Nephron (organoid): ENCODE data around the gene CD276.
"Not testable (repeated sequence)": the region's sequence is repeated elsewhere in the genome, so short reads cannot be mapped to it uniquely, and the experiment has no call there.

Experiments
- H3K27ac Mint-ChIP-seq, 3 experiments: 2 replicates each; pipeline ENCODE4 v1.8.0; 2020; ENCODE audit warnings: mixed read lengths in 3 of 3, mild to moderate bottlenecking in 2 of 3, moderate library complexity in 1 of 3
- H3K27me3 Mint-ChIP-seq: 2 replicates; pipeline ENCODE4 v1.8.0; 2021; ENCODE audit warnings: low read depth, mild to moderate bottlenecking, moderate library complexity, mixed read lengths
- H3K36me3 Mint-ChIP-seq: 2 replicates; pipeline ENCODE4 v1.8.0; 2020; ENCODE audit warnings: low read depth, mixed read lengths
- H3K4me1 Mint-ChIP-seq: 2 replicates; pipeline ENCODE4 v1.8.0; 2020; ENCODE audit warnings: mixed read lengths
- H3K4me3 Mint-ChIP-seq, 3 experiments: 2 replicates each; pipeline ENCODE4 v1.8.0; 2020; ENCODE audit warnings: mild to moderate bottlenecking in 3 of 3, mixed read lengths in 3 of 3, moderate library complexity in 2 of 3
- H3K9me3 Mint-ChIP-seq: 2 replicates; pipeline ENCODE4 v1.8.0; 2020; ENCODE audit warnings: mixed read lengths
- CTCF ChIP-seq, 3 experiments: fragments of 200-600 bp; sonication (generic); IDR thresholded peaks; one replicate each; pipeline ENCODE4 v1.5.0; 2021; ENCODE audit warnings: antibody characterized with exemption in 3 of 3; ENCODE audit not compliant: unreplicated experiment in 3 of 3

The CD276 gene

GRCh38 chr15:73704142-73704868 lies 20.1 kb downstream of the CD276 start:
- H3K9me3 Mint-ChIP-seq, H3K27ac Mint-ChIP-seq, H3K4me3 Mint-ChIP-seq, H3K27me3 Mint-ChIP-seq: not testable (repeated sequence)
- Mint-ChIP-seq H3K4me1 (peaks cover 12% of the 10 kb centered on the region), H3K36me3 (peaks cover 59% of the 10 kb centered on the region)

GRCh38 chr15:73704869-73705645 lies 20.9 kb downstream of the CD276 start:
- H3K27me3 Mint-ChIP-seq: no peaks in the 10 kb centered on the region
- peaks cover 57% of the 10 kb centered on the region for H3K36me3 Mint-ChIP-seq
- H3K4me3 Mint-ChIP-seq: no peak overlapping the region
- no peaks in the 10 kb centered on the region for H3K9me3 Mint-ChIP-seq
- H3K27ac Mint-ChIP-seq: no peak overlapping the region
- H3K4me1 Mint-ChIP-seq: peaks cover 8% of the 10 kb centered on the region
- peak; percentile 74 to 80 (median 78) for TF ChIP-seq CTCF (IDR thresholded peaks at IDR 0.05; ENCODE audit: unreplicated experiment in 3 of 3)

- Mint-ChIP-seq H3K4me1 (no peaks in the 10 kb centered on the region), H3K9me3 (no peaks in the 10 kb centered on the region), H3K27ac (no peak overlapping the region), H3K4me3 (no peak overlapping the region), H3K36me3 (peaks cover 68% of the 10 kb centered on the region), H3K27me3 (peaks cover 3% of the 10 kb centered on the region)
- TF ChIP-seq CTCF (IDR thresholded peaks at IDR 0.05; ENCODE audit: unreplicated experiment in 3 of 3): no peak
These were observed 24.5 kb downstream of the CD276 start for GRCh38 chr15:73708691-73709090.

GRCh38 chr15:73709241-73709640 lies 25.1 kb downstream of the CD276 start:
- no peak for TF ChIP-seq CTCF (IDR thresholded peaks at IDR 0.05; ENCODE audit: unreplicated experiment in 3 of 3)
- Mint-ChIP-seq H3K36me3 (peaks cover 72% of the 10 kb centered on the region), H3K27me3 (peaks cover 3% of the 10 kb centered on the region), H3K4me3 (no peak overlapping the region), H3K27ac (no peak overlapping the region), H3K9me3 (no peaks in the 10 kb centered on the region), H3K4me1 (no peaks in the 10 kb centered on the region)

GRCh38 chr15:73709686-73710085 lies 25.5 kb downstream of the CD276 start:
- H3K4me3 Mint-ChIP-seq: no peak overlapping the region
- H3K4me1 Mint-ChIP-seq: no peaks in the 10 kb centered on the region
- TF ChIP-seq CTCF (IDR thresholded peaks at IDR 0.05; ENCODE audit: unreplicated experiment in 3 of 3): no peak
- H3K27me3 Mint-ChIP-seq: peaks cover 3% of the 10 kb centered on the region
- peaks cover 73% of the 10 kb centered on the region for H3K36me3 Mint-ChIP-seq
- H3K27ac Mint-ChIP-seq: no peak overlapping the region
- no peaks in the 10 kb centered on the region for H3K9me3 Mint-ChIP-seq

- Mint-ChIP-seq H3K36me3 (peaks cover 67% of the 10 kb centered on the region), H3K9me3 (no peaks in the 10 kb centered on the region), H3K4me3 (no peak overlapping the region), H3K27ac (no peak overlapping the region), H3K4me1 (no peaks in the 10 kb centered on the region), H3K27me3 (peaks cover 3% of the 10 kb centered on the region)
- no peak for TF ChIP-seq CTCF (IDR thresholded peaks at IDR 0.05; ENCODE audit: unreplicated experiment in 3 of 3)
These were observed 26.1 kb downstream of the CD276 start for GRCh38 chr15:73710321-73710720.
